ENCODE data around the gene STEAP4.

DNA sequence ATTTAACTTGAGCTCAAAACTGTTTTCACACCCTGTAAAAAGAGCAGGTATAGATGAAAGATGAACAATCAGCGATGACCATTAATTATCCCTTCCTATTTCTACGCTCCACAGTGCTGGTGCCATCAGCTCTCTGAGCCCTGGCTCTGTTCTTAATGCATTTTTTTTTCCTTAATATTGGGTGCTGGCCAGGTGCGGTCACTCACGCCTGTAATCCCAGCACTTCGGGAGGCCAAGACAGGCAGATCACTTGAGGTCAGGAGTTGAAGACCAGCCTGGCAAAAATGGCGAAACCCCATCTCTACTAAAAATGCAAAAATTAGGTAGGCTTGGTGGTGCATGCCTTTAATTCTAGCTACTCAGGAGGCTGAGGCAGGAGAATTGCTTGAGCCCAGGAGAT is 4.2 kb downstream of the STEAP4 start:
- TF ChIP-seq POLR2A (IDR thresholded peaks at IDR 0.05; ENCODE audit: low read length) (no peak), GATA1 (IDR thresholded peaks at IDR 0.05; ENCODE audit: low read depth, low read length) (no peak)
